Stimulated activated CD4-positive, alpha-beta T cell treated with anti-CD3 and anti-CD28 coated beads, Interleukin-15, amount 100 ng/mL, for 48 hours (primary cell): ENCODE data around the gene CCDC7.
"Not testable (repeated sequence)": the region's sequence is repeated elsewhere in the genome, so short reads cannot be mapped to it uniquely, and the experiment has no call there.

Experiments used
- DNase-seq, 2 donors: peaks; one replicate each; pipeline ENCODE4 v3.0.0-alpha.2; 2020; ENCODE audit warnings: low read depth in 2 of 2

CCDC7 gene

GRCh38 chr10:32699683-32700082 is 253.7 kb downstream of the CCDC7 start:
- not testable (repeated sequence) for DNase-seq

GRCh38 chr10:32713560-32713959 is 267.6 kb downstream of the CCDC7 start:
- no peak for DNase-seq

GRCh38 chr10:32731527-32731926 is 285.6 kb downstream of the CCDC7 start:
- DNase-seq: no peak

GRCh38 chr10:32738958-32739357 is 293.0 kb downstream of the CCDC7 start:
- DNase-seq: no peak

- no peak for DNase-seq
Observed at GRCh38 chr10:32744321-32744720, 298.4 kb downstream of the CCDC7 start.

- no peak for DNase-seq
Observed at GRCh38 chr10:32746869-32747268, 300.9 kb downstream of the CCDC7 start.

GRCh38 chr10:32751582-32751981 is 305.6 kb downstream of the CCDC7 start:
- DNase-seq: no peak

GRCh38 chr10:32754900-32755299 is 309.0 kb downstream of the CCDC7 start:
- DNase-seq: not testable (repeated sequence)

GRCh38 chr10:32771217-32771616 is 325.3 kb downstream of the CCDC7 start:
- no peak for DNase-seq

GRCh38 chr10:32773105-32773504 is 327.2 kb downstream of the CCDC7 start:
- DNase-seq: no peak

- DNase-seq: no peak
Observed at GRCh38 chr10:32786968-32787367, 341.0 kb downstream of the CCDC7 start.

GRCh38 chr10:32787690-32788284 is 341.8 kb downstream of the CCDC7 start:
- DNase-seq: no peak

- no peak for DNase-seq
Observed at GRCh38 chr10:32788359-32788758, 342.4 kb downstream of the CCDC7 start.

- DNase-seq: no peak
Observed at GRCh38 chr10:32790483-32790882, 344.5 kb downstream of the CCDC7 start.

- DNase-seq: no peak
Observed at GRCh38 chr10:32793033-32793432, 347.1 kb downstream of the CCDC7 start.

- DNase-seq: no peak
Observed at GRCh38 chr10:32795598-32796183, 349.8 kb downstream of the CCDC7 start.

- DNase-seq: not testable (repeated sequence)
Observed at GRCh38 chr10:32797393-32797792, 351.5 kb downstream of the CCDC7 start.

GRCh38 chr10:32846974-32847373 is 401.0 kb downstream of the CCDC7 start:
- no peak for DNase-seq

- DNase-seq: no peak
Observed at GRCh38 chr10:32851301-32851700, 405.4 kb downstream of the CCDC7 start.

- no peak for DNase-seq
Observed at GRCh38 chr10:32854435-32854834, 408.5 kb downstream of the CCDC7 start.

GRCh38 chr10:32865170-32865569 is 419.2 kb downstream of the CCDC7 start:
- no peak for DNase-seq

GRCh38 chr10:32877915-32878314 is 432.0 kb downstream of the CCDC7 start:
- DNase-seq: no peak

- no peak for DNase-seq
Observed at GRCh38 chr10:32878646-32879045, 432.7 kb downstream of the CCDC7 start.

GRCh38 chr10:32882076-32882475 is 436.1 kb downstream of the CCDC7 start:
- no peak for DNase-seq
